ENCODE results near the gene IFT57.

GRCh38 chr3:108157273-108157672 lies 65.0 kb downstream of the IFT57 start:
- TF ChIP-seq CTCF (IDR thresholded peaks at IDR 0.05): no peak
- no peak for TF ChIP-seq POLR2AphosphoS5 (IDR thresholded peaks at IDR 0.05)
- TF ChIP-seq EP300 (IDR thresholded peaks at IDR 0.05): no peak
- TF ChIP-seq POLR2A (IDR thresholded peaks at IDR 0.05): no peak
